Kidney (tissue), 14 donors: Measurements from ENCODE around the gene SOHLH2. TPM values are rescaled to one million over a fixed set of nuclear protein-coding genes. Genes with fewer than 3 reads are reported as not detected.

Source experiments
- DNase-seq, 5 donors: peaks; one replicate each; pipeline ENCODE4 v3.0.0-alpha.2; 2013 to 2020
- FAIRE-seq: peaks from 2 replicates; lab custom pipeline; 2012; peaks lifted over from hg19 to GRCh38; lab: Jason Lieb, UNC
- H3K27ac ChIP-seq, 2 donors: one replicate each; pipeline ENCODE4 v1.7.0; 2013; ENCODE audit warnings: low read depth in 2 of 2, low read length in 2 of 2, inconsistent platforms in 1 of 2
- H3K27me3 ChIP-seq: one replicate; pipeline ENCODE4 v1.7.1; 2013; ENCODE audit warnings: low read length, inconsistent platforms; ENCODE audit not compliant: control insufficient read depth, insufficient read depth
- H3K36me3 ChIP-seq, 3 donors: one replicate each; pipeline versions ENCODE4 v1.7.0 to v1.7.1; 2013; ENCODE audit warnings: low read length in 3 of 3, control low read depth in 1 of 3, inconsistent platforms in 1 of 3; ENCODE audit not compliant: insufficient read depth in 3 of 3, control insufficient read depth in 2 of 3
- H3K4me1 ChIP-seq, 3 donors: one replicate each; pipeline versions ENCODE4 v1.7.0 to v1.7.1; 2013; ENCODE audit warnings: low read length in 3 of 3, inconsistent platforms in 1 of 3, low read depth in 1 of 3; ENCODE audit not compliant: control insufficient read depth in 2 of 3, insufficient read depth in 2 of 3
- H3K4me3 ChIP-seq, 3 donors: one replicate each; pipeline versions ENCODE4 v1.7.0 to v1.8.1; 2013; ENCODE audit warnings: low read length in 3 of 3, control low read depth in 1 of 3, inconsistent platforms in 1 of 3
- H3K9ac ChIP-seq, 3 donors: one replicate each; pipeline versions ENCODE4 v1.7.0 to v1.7.1; 2013; ENCODE audit warnings: low read length in 3 of 3, control low read depth in 1 of 3, inconsistent platforms in 1 of 3
- H3K9me3 ChIP-seq, 3 donors: one replicate each; pipeline versions ENCODE4 v1.7.0 to v1.7.1; 2013; ENCODE audit warnings: low read length in 3 of 3, control low read depth in 1 of 3, inconsistent platforms in 1 of 3; ENCODE audit not compliant: control insufficient read depth in 2 of 3, insufficient read depth in 1 of 3
- CTCF ChIP-seq: IDR thresholded peaks from 3 replicates; pipeline ENCODE4 v1.5.1; 2012; ENCODE audit warnings: mild to moderate bottlenecking, moderate library complexity, borderline replicate concordance; ENCODE audit not compliant: insufficient read depth; ENCODE audit errors: extremely low read depth
- intact Hi-C: fragments of 100-400 bp; cut with DNase I; formaldehyde crosslinking; loops from one replicate; pipeline ENCODE4 v1.11.1; 2022
- polyA plus RNA-seq: library from polyadenylated mRNA; stranded (reverse); fragments of 350-450 nt; fragmentation: Illumina TruSeq; extraction: RNeasy Lipid Tissue Mini Kit (QIAGEN cat#74804); gene quantifications from one replicate; pipeline ENCODE4 v1.2.3, GENCODE V29; 2014; ENCODE audit warnings: low read depth, low replicate concordance; ENCODE audit not compliant: insufficient read depth
- total RNA-seq: library from RNA; stranded (reverse); fragmentation: NEBNext Ultra II Directional; extraction: Animal tissue kit (Norgen Biotek cat#: 25700); gene quantifications from one replicate; pipeline ENCODE4 v1.2.1, GENCODE V29; 2021
- donor health status: control.
- donor health status: control.
- donor health status: control.
- donor health status: control.
- donor health status: control.
- donor health status: DM: yes; HTN: yes; CAD: no.
- donor health status: Normal renal cell carcinoma (clear cell type).

Gene SOHLH2
- total and polyA plus RNA-seq, 2 donors from 2014 or later, result 0.17 to 0.54 TPM

GRCh38 chr13:36259361-36260137, 45.2 kb upstream of the SOHLH2 start:
- no peak for DNase-seq
- no peak for TF ChIP-seq CTCF
- Histone ChIP-seq H3K9ac (no peak overlapping the region), H3K9me3 (no peaks in the 10 kb centered on the region), H3K36me3 (no peaks in the 10 kb centered on the region), H3K4me3 (no peak overlapping the region), H3K27ac (no peak overlapping the region), H3K27me3 (no peaks in the 10 kb centered on the region), H3K4me1 (no peaks in the 10 kb centered on the region)
- FAIRE-seq, result no peak
- intact Hi-C loops, result no loop called here

DNA sequence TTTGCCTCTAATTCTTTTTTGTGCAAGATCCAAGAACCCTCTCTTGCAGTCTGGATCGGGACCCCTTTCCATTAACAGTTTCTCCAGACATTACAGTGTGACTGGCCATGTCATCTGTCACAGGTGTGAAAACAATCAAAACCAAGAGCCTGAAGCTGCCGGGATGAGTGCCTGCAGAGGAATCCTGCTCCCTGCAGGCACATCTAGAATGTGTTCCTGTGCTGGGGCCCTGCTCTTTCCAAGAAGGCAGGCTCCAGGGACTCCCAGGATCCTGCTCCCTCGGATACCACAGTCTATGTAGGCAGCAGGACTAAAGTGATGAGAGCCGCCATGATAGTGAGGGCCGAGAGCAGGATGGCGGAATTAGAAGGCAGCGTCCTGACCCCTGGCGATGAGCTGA, 44.5 kb upstream of the SOHLH2 start:
- no peak for TF ChIP-seq CTCF
- Histone ChIP-seq H3K9me3 (no peaks in the 10 kb centered on the region), H3K27me3 (no peaks in the 10 kb centered on the region), H3K4me1 (no peaks in the 10 kb centered on the region), H3K4me3 (no peak overlapping the region), H3K27ac (no peak overlapping the region), H3K36me3 (no peaks in the 10 kb centered on the region), H3K9ac (no peak overlapping the region)
- FAIRE-seq (no peak), DNase-seq (no peak)
- intact Hi-C loops, result no loop called here

- no peak for TF ChIP-seq CTCF
- intact Hi-C loops, result no loop called here
- H3K27ac ChIP-seq, result no peak overlapping the region
- H3K9ac ChIP-seq, result no peak overlapping the region
- H3K36me3 ChIP-seq, result no peaks in the 10 kb centered on the region
- DNase-seq (no peak), FAIRE-seq (no peak)
- H3K27me3 ChIP-seq, result no peaks in the 10 kb centered on the region
- no peak overlapping the region for H3K4me3 ChIP-seq
- H3K4me1 ChIP-seq, result no peaks in the 10 kb centered on the region
- no peaks in the 10 kb centered on the region for H3K9me3 ChIP-seq
These were observed 37.2 kb upstream of the SOHLH2 start for GRCh38 chr13:36251526-36251925.
